HG02678 (cell line): ENCODE data around the gene MYH3.
"Not testable (repeated sequence)": the region's sequence is repeated elsewhere in the genome, so short reads cannot be mapped to it uniquely, and the experiment has no call there.

Source experiments
- ATAC-seq: cut with Tn5 transposase; IDR thresholded peaks from one replicate; pipeline ENCODE4 v1.9.1; 2021; ENCODE audit warnings: mild to moderate bottlenecking, moderate library complexity; ENCODE audit not compliant: unreplicated experiment

The MYH3 gene

DNA sequence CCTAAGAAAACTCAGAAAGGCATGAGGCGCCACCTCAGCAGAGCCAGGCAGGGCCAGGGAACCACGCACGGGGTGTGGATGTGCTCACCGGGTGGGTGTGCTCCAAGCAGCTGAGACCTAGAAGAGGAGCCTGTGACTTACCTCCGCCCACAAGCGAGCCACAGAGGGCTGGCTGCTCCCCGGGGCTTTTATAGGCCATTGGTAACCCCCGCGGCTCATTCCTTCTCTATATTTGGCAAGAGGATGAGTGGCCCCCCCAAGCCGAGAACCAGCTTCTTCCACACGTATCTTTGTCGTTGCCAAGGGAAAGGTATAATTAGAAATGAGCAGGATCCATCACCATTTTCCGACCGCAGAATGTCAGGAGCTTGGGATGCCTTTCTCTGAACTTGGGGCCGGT, at the start of gene MYH3:
MYH3 (minus strand) TSS at position 162 of the 400 bp plus-strand sequence. CDS start 2,245 bp downstream, outside the sequence.
- ATAC-seq: no peak

DNA sequence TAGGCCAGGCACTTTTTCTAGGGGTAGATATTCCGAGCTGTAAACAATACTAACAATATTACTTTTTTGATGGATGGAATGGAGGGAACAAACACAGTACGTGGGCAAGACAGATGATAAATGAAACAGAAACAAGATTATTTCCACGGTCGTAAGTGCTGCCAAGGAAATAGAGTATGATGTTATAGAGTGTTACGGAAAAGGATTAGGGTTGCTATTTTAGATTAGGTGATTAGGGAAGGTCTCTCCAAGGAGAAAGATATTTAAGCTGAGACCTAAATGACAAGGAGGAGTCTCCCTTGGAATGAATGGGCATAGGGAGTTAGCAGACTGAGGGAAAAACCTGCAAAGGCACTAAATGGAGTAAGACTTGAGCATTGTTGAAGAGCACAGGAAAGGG, 48.6 kb upstream of the MYH3 start:
- no peak for ATAC-seq

DNA sequence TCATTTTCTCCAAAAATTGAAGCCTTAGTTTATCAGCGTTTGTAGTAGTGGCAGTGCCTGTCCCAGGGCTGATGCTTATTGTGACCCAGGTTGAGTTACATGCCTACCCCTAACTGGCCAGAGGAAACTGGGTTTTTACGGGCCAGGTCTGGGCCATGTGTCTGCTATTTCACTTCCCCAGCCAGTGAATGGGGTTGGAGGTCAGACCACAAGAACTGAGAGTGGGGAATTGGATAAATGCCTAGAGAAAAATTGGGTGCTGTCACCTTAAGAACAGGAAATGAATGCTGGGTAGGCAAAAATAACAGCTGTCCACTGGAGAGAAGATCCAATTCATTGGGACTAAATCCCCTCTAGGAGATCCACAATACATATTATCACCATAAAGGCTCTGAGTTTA, 45.5 kb upstream of the MYH3 start:
- ATAC-seq: no peak

DNA sequence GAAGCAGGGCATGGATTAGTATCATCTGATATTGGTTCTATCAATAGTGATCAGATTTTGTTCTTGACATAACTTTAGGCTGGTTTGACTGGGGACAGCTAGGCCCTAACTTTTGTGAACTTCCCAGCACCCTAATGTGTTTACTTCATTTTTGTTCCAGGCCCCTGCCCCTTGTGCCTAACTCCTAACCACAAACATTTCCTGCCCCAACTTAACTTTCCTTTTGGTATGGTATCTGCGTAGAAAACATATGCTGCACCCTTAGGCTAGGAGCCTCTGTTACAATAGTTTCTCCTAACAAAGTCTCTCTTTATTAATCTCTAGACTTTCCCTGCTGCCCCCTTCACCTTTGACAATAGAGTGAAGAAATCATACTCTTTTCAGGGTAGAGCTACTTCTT, 42.7 kb upstream of the MYH3 start:
- no peak for ATAC-seq

- ATAC-seq: no peak
These were observed 41.1 kb upstream of the MYH3 start for GRCh38 chr17:10698096-10698818.

GRCh38 chr17:10697092-10698081, 40.3 kb upstream of the MYH3 start, which contains the start of the genes ADPRM and SCO1:
Gene ADPRM (plus strand): TSS chr17:10697594. CDS start chr17:10704927, 7,333 bp downstream.
Gene SCO1 (minus strand): TSS chr17:10697533. CDS start chr17:10697507, 26 bp downstream.
- peak; percentile 94 for ATAC-seq

- ATAC-seq: not testable (repeated sequence)
These were observed 38.8 kb upstream of the MYH3 start for GRCh38 chr17:10695875-10696407.

GRCh38 chr17:10687499-10687898, 30.4 kb upstream of the MYH3 start:
- no peak for ATAC-seq

GRCh38 chr17:10683853-10684252, 26.7 kb upstream of the MYH3 start:
- ATAC-seq: no peak

- ATAC-seq: no peak
These were observed 24.8 kb upstream of the MYH3 start for GRCh38 chr17:10681866-10682446.

GRCh38 chr17:10674704-10675103, 17.6 kb upstream of the MYH3 start:
- ATAC-seq: no peak

DNA sequence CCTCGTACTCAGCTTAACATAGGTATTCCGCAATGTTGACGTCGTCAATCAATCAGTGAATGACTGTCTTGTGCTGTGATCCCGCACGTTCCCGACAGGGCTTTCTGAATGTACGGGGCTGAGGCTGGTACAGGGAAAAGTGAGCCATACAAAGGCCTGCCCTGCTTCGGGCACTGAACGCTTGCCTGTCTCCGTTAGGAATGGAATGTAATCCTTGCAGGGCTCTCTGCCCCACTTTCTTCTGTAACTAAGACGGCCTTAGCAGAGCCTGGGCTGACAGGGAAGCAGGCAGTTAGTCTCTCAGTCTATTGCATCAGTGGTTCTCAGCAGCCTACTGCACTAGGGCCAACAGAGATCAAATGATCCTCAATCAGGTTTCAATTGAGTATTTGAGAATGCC, 16.2 kb upstream of the MYH3 start:
- ATAC-seq: no peak

DNA sequence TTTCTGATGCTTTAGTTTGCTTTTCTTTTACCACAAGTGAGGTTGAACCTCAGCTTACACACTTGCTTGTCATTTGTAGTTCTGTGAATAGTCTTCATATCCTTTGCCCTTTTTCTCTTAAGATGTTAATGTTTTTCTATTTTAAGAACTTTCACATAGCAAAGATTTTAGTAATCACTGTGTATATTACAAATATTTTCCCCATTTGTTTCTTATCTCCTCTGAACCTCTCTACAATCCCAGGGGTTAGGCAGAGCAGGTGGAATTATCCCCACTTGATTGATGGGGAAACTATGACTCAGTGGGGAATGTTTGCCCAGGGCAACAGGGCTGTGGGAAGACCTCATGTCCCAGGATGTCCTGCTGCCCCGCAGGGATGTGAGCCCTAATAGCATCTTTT, 11.7 kb upstream of the MYH3 start:
- no peak for ATAC-seq

- no peak for ATAC-seq
These were observed 9.8 kb upstream of the MYH3 start for GRCh38 chr17:10666906-10667305.

DNA sequence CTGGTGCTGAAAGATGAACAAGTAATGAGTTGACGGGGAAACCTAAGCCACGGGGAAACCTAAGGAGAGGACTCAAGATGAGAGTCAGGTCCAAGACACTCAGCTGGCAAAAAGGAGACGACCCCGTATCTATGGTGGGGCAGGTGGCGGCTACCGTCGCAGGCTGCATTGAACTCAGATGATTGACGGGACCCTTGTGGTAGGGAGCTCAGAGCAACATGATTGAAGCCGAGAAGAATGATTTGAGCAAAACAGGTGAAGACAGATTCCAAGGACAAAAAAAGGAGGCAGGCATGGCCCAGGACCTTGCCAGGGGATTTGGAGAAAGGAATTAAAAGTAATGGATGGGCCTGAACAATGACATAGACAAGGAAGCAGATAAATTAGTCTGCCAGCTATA, 7.5 kb upstream of the MYH3 start:
- no peak for ATAC-seq

GRCh38 chr17:10663231-10663630, 6.1 kb upstream of the MYH3 start:
- no peak for ATAC-seq

DNA sequence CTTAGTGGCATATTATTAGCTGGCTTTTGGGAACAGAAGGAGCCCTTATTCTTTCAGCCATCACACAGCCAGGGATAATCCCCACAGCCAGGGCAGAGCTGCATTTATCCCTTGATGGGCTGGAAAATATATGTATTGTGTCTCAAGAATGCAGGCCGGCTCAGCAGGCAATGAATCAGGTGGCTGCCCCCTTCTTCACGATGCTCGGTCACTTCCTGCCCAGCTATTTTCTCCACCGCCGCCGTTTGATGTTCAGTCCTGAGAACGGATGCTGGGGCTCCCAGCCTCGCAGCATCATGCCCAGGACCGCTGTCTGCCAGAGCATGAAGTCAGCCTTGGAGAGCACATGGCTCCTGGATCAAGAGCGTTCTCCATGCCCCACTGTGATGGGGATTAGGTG, 4.3 kb upstream of the MYH3 start:
- no peak for ATAC-seq

DNA sequence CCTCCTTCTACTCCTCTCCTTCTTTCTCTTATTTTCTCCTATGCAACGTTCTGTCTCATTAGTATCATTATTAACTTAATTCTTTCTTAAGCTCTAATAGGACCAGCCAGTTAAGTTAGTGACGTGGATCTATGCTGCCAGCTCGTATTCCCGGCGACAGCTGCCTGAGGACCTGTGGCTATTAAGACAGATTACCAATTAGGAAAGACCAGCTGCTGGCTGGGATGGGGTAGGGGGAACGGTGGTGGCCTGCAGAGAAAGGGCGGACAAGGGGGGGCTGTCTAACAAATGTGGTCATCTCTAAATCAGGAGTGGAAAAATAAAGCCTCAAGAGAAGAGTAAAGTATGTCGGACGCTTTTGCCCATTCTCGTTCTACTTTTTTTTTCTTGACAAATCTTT, 770 bp upstream of the MYH3 start:
- no peak for ATAC-seq

GRCh38 chr17:10653987-10654386, 3.1 kb downstream of the MYH3 start:
- ATAC-seq: no peak

GRCh38 chr17:10652984-10653659, 4.0 kb downstream of the MYH3 start:
- ATAC-seq: no peak

DNA sequence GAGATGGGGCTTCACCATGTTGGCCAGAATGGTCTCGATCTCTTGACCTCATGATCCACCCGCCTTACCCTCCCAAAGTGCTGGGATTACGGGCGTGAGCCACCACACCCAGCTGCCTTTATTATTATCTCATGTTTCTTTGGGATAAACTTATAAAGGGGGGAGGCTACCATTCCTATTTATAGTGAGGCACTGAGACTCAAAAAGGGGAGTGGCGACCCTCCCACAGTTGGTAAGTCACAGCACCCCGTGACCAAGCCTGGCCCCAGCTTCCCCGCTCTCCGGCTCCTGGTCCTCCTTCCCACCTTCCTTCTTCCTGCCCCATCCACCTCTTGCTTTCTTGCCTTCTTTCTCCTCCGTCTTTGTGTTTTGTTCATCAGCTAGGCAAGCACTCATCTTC, 5.2 kb downstream of the MYH3 start:
- no peak for ATAC-seq
